Glomerular visceral epithelial cell (primary cell): ENCODE data around the gene RACK1.
"Not testable (repeated sequence)": the region's sequence is repeated elsewhere in the genome, so short reads cannot be mapped to it uniquely, and the experiment has no call there.

Source experiments
- DNase-seq: peaks from one replicate; pipeline ENCODE4 v3.0.0-alpha.2; 2016; ENCODE audit errors: extremely low spot score

Gene RACK1

DNA sequence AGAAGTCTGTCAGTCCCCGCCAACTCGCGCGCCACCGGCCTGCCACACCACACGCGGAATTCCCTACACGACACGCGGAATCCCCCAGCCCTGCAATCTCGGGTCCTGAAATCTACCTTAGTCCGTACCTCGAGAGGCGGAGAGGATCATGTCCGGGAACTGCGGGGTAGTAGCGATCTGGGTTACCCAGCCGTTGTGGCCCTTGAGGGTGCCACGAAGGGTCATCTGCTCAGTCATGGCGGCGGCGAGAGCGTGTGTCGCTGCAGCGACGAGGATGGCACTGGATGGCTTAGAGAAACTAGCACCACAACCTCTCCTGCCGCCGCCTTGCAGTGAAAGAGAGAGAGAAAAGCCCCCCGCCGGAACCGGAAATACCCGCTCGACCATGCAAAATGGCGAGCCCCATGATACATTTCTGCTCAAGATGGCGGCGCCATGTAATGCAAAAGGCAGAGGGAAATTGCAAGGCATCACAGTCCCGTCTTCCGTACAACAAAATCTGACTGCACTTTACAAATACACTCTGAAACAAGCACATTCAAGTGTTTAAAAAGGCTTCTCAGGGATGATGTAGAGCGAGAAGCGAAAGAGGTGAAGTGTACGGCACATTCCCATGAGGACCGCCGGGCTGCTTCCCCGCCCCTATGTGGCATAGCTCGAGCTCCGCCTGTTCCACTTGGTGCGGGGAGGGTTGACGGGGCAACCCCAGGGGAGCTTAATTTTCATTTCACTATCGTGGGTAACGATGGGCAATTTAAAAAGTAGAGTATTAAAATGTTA, at the start of gene RACK1:
Gene RACK1, minus strand, starts transcription at position 343 of the 780 bp plus-strand sequence. Its CDS starts 106 bp downstream, at position 237.
- peak; percentile 92 for DNase-seq

- not testable (repeated sequence) for DNase-seq
These were observed 43.6 kb upstream of the RACK1 start for GRCh38 chr5:181287331-181287730.

DNA sequence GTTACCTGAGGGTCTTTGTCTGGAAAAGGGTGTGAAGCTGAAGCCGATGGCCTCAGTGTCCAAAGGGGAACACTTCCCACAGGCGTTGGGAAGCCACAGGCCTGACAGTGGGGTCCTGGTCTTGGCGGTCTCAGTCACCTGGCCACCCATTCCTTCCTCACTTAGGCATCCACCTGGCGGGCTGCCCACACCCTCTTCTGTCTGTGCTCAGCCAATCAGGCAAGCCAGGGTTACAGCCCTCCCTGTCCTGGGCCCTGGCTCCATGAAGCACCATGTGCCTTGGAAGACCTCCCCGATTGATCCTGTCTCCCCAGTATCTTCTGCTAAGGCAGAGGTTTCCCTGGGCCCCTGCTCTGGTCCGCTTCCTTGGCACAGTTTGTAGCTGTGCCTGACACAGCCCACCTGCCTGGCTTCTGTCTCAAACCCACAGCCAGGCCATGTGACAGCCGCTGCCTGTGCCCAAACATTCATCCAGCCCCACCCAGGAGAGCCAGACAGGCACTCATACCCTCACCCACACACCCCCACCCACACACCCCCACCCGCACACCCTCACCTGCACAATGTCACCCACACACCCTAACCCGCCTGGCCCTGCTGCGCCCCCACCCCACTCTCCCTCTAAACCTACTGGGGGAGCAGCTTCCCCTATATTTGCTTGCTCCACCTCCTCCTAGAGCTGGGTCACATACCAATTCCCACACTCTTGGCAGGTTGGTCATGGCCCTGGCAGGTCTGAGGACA, 42.4 kb upstream of the RACK1 start:
- DNase-seq = not testable (repeated sequence)

DNA sequence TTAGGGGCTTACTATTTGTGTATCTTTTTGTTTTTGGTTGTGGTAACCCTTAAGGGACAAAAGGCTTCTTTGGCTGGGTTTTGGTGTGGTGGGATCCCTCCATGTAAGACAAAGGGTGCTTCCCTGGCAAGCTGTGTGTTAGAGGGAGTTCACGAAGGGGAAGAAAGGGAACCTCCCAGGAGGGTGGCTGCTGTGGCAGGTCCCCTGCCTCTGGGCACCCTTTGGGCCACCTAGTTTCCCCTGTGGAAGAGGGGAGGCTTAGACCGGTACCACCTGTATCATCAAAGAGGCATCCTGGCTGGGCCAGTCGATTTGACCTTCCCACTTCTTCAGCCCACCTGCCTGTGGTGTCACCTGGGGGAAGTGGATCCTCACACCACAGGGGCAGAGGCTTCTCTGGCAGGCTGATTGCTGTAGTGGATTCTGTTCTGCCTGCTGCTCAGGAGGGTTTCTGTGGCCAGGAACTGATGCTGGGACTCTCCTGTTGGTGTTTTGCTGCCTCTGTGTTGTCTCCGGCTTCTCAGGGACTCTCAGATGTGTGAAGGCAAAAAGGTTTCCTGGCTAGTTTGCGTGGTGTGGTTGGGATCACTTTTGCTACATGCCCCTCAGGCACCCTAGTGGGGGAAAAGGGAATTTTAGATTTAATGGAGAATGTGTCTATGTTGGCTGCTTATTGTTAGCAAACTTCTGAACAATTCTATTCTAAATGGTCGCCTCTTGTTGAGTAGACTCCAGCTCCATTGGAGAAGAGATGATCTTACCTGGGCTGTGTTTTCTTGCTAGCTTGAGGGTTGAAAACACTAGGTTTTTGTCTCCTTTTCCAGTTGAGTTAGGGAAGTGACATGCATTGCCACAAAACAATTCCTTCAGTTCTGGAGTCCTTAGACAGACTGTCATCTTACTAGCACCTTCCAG, 40.4 kb upstream of the RACK1 start:
- not testable (repeated sequence) for DNase-seq

DNA sequence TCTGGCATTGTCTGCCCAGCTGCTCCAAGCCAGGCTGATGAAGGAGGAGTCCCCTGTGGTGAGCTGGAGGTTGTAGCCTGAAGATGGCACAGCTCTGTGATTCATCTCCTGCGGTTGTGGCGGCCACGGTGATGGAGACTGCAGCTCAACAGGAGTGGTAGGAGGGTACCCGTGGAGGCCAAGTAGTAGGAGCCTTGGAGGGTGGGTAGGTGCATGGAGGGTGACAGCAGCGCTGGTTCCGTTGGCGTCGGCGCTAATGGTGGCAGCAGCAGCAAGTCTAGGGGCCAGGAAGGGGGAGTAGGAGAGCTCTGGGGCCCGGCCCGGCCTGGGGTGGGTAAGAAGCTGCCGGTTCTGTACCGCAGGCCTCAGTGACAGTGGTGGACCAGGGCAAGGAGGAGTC, 39.6 kb upstream of the RACK1 start:
- DNase-seq = peak; percentile 43

GRCh38 chr5:181282874-181283273, 39.2 kb upstream of the RACK1 start:
- DNase-seq = no peak

GRCh38 chr5:181282415-181282814, 38.7 kb upstream of the RACK1 start:
- not testable (repeated sequence) for DNase-seq

- no peak for DNase-seq
These were observed 38.2 kb upstream of the RACK1 start for GRCh38 chr5:181281984-181282316.

GRCh38 chr5:181281077-181281983, 37.6 kb upstream of the RACK1 start:
- DNase-seq = no peak

GRCh38 chr5:181280251-181280762, 36.6 kb upstream of the RACK1 start:
- DNase-seq = no peak

DNA sequence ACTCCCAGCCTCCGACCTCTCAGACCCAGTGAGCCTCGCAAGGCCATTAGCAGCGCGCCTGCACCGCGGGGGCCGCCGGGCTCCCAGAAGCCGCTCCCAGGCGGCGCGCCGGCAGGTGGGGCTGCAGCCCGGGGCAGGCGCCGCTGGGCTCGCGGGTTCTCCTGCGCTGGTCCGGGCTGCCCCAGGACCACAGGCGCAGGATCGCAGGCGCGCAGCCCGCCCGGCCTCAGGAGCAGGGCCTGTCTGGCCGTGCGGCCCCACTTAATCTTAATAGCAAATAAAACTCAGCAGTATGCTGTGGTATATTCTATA, 29.7 kb upstream of the RACK1 start:
- DNase-seq = not testable (repeated sequence)

DNA sequence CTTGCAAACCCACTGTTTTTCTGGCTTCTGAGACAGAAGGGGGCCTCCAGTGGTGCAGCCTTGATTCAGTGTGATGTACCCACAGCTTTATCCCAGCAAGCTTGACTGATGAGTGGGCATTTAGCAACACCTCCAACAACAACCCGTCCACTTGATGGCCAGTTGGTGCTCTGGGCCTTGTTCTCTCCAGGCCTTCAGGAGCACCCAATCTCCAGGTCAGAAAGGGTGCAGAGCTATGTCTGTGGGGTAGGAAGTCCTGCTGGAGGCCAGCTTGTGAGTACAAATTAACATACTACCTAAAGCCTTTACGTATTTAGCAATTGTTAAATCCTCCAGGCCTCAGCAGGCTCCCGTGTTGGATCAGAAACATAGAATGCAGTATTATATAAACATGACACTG, 27.4 kb upstream of the RACK1 start:
- DNase-seq = no peak

- DNase-seq = not testable (repeated sequence)
These were observed 24.2 kb upstream of the RACK1 start for GRCh38 chr5:181267907-181268306.

GRCh38 chr5:181267291-181267904, 23.7 kb upstream of the RACK1 start:
- not testable (repeated sequence) for DNase-seq

- no peak for DNase-seq
These were observed 21.5 kb upstream of the RACK1 start for GRCh38 chr5:181265092-181265671.

DNA sequence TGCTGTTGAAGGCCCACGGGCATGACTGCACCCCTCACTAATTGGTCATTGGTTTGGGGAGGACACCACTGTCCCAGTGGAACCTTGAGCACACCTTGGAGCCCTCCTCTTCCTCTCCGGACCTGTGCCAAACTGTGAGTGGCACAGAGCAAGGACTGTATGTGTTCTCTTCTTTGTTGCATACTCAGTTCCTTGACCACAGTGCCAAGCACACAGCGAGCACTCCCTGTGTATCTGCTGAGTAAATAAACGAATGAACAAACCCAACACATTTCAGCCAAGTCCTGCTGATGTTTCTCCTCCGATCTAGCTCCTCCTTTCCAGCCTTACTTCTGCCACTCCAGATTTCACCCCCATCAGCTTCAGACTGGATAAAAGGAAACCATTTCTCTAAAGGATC, 19.9 kb upstream of the RACK1 start:
- no peak for DNase-seq

DNA sequence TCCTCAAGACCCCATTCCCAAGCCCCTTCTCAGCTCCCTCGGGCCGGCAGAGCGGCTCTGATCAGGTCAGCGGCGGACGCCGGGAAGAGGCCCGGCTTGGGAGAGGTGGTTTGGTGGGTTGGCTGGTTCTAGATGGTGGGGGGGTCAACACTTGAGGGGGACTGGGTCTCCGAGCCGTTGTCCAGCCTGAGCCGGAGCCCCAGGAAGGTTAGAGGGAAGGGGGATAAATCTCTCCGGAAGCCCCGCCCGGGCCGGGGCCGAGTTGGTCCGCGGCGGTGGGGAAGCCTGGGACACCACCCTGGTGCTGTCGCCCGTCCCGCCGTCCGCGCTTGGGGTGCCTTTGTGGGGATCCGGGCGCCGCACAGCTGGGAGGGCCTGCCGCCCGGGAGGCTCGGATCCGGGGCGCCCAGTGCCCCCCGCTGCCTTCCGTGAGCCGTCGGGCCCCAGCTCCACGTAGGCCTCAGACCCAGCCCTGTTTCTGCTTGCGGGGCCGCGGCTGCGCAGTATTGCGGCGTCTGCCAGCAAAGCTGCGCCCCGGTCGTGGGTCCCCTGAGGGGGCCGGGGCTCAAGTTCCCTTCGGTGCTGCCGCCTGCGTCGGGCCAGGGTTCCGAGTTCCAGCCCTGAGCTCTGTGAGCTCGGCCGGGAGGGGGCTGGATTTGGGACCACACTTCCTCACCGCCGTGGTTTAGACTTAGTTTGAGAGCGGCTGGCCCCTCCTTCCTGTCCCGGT, 17.8 kb upstream of the RACK1 start:
- peak; percentile 70 for DNase-seq

DNA sequence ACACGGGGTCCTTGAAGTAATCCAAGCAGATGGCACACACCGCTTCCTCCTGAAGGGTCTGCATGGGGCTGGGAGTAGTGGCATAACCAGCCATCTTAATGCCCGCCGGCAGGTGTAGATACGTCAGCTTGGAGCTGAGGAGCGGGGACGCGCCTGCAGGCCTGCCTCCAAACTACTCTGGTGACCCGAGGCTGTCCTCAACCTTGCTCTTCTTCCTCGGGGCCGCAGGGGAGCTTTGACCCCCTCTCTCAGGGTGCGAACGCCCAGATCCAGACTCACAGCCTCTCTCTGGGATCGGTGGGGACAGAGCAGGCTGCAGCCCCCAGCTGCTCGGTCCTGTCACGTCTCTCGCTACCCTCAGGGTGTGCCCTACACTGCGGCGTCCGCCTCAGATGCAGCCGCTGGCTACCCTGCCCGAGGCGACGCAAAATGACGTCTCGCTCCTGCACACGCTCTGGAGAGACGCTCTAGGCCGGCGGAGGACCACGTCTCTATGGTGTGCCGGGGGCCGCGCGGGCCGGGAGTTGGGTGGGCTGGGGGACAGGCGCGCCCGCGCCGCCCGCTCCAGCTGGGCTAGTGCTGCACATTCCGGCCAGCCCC, 17.1 kb upstream of the RACK1 start, which contains the start of gene TRIM52:
Gene TRIM52, minus strand, starts transcription at position 424 of the 600 bp plus-strand sequence. Its CDS starts 330 bp downstream, at position 94.
- peak; percentile 91 for DNase-seq
